Middle frontal gyrus (tissue), 1 donor: ENCODE data around the gene PAQR4.

Experiments used
- DNase-seq: peaks from one replicate; pipeline ENCODE4 v3.0.0-alpha.2; 2015; ENCODE audit warnings: low spot score; ENCODE audit errors: extremely low spot score

PAQR4 gene

GRCh38 chr16:2980227-2981176, 11.4 kb downstream of the PAQR4 start, which contains the start of gene PKMYT1:
PKMYT1 (minus strand) TSS chr16:2980446; CDS start chr16:2979657, 789 bp downstream.
- peak; percentile 81 for DNase-seq

- no peak for DNase-seq
Measured at GRCh38 chr16:2981177-2981898, 12.2 kb downstream of the PAQR4 start.

- DNase-seq: no peak
Measured at GRCh38 chr16:2981899-2982250, 12.7 kb downstream of the PAQR4 start.

- no peak for DNase-seq
Measured at GRCh38 chr16:2982402-2982801, 13.3 kb downstream of the PAQR4 start.

- peak; percentile 71 for DNase-seq
Measured at GRCh38 chr16:2983706-2984136, 14.6 kb downstream of the PAQR4 start.

- DNase-seq: no peak
Measured at GRCh38 chr16:2985462-2985861, 16.3 kb downstream of the PAQR4 start.

- DNase-seq: no peak
Measured at GRCh38 chr16:2985893-2986355, 16.8 kb downstream of the PAQR4 start.

- DNase-seq: no peak
Measured at GRCh38 chr16:2986623-2987188, 17.6 kb downstream of the PAQR4 start.

- DNase-seq: no peak
Measured at GRCh38 chr16:2987286-2987685, 18.1 kb downstream of the PAQR4 start.

GRCh38 chr16:2987833-2988232, 18.7 kb downstream of the PAQR4 start:
- no peak for DNase-seq

GRCh38 chr16:2988590-2989099, 19.5 kb downstream of the PAQR4 start:
- DNase-seq: no peak

GRCh38 chr16:2990891-2991290, 21.7 kb downstream of the PAQR4 start:
- no peak for DNase-seq

- no peak for DNase-seq
Measured at GRCh38 chr16:2991566-2992261, 22.6 kb downstream of the PAQR4 start.

GRCh38 chr16:2992383-2993081, 23.4 kb downstream of the PAQR4 start:
- DNase-seq: no peak

GRCh38 chr16:2996298-2996697, 27.1 kb downstream of the PAQR4 start:
- no peak for DNase-seq

GRCh38 chr16:2999929-3000328, 30.8 kb downstream of the PAQR4 start:
- DNase-seq: no peak

- DNase-seq: no peak
Measured at GRCh38 chr16:3000540-3000939, 31.4 kb downstream of the PAQR4 start.

- DNase-seq: no peak
Measured at GRCh38 chr16:3001316-3001715, 32.2 kb downstream of the PAQR4 start.

GRCh38 chr16:3003582-3004270, 34.6 kb downstream of the PAQR4 start:
- peak; percentile 94 for DNase-seq

GRCh38 chr16:3004319-3004718, 35.2 kb downstream of the PAQR4 start:
- no peak for DNase-seq
